GM03348 (cell line): Measurements from ENCODE around the gene SLC23A1.
"Not testable (repeated sequence)": the region's sequence is repeated elsewhere in the genome, so short reads cannot be mapped to it uniquely, and the experiment has no call there.

Experiments used
- DNase-seq: peaks from one replicate; pipeline ENCODE4 v3.0.0; 2012; ENCODE audit warnings: low spot score

SLC23A1 gene

DNA sequence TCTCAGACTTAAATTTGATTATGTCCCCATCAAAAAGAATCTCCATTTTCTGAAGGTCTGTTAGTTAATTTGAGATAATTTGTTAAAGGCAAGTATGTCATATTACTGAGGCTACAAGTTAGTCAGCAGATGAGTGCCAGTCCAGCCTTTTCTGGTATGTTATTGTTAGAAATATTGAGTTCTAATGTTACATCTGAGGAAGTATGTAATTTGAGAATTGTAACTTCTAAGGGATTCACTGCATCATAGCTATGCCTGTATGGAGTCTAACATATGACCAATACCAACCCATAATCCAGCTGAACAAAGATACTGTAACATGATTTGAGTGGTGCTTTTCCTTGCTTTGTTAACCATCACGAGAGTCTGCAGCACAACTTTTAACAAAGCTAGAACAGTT lies 13.9 kb downstream of the SLC23A1 start:
- peak; percentile 13 for DNase-seq

DNA sequence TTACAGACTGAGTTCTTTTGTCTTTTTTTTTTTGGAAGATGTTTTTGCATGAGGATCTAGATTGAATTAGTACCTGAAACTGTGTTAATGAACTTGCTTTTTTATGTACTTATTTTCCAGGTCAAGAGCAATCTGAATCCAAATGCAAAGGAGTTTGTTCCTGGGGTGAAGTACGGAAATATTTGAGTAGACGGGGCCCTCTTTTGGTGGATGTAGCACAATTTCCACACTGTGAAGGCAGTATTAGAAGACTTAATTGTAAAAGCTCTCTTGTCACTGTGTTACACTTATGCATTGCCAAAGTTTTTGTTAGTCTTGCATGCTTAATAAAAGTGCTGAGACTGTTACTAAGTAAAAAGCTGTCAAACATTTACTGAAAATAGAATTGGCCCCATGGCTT lies 14.5 kb downstream of the SLC23A1 start:
- DNase-seq: no peak

DNA sequence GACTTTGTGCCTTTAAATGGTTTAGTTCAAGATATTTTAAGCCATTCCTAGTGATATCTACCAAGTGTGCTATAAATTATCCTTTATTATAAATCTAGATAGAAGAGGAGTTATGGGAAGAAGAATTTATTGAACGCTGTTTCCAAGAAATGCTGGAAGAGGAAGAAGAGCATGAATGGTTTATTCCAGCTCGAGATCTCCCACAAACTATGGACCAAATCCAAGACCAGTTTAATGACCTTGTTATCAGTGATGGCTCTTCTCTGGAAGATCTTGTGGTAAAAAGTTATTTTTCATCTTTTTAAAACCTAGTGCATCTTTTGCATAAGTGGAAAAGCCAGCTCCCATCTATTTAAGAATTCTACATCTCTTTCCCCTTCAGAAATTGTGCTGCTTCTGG lies 18.6 kb downstream of the SLC23A1 start:
- no peak for DNase-seq

DNA sequence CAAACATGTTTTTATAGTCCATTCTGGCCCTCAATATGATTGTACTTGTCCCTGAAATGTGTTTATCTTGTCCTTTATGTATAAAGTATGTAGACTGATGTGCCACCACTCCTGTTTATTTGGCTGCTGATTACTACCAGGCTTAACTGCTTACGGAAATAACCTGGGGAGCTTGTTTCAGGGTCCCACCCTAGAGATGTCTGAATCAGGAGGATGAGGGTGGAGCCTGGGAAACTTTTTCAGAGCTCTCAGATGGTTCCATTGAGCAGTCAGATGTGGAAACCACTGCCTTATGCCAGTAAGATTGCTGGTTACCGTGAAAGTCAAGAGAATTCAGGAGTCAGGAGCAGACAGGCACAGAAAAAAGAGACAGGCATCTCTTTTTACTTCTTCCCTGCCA lies 19.2 kb downstream of the SLC23A1 start:
- no peak for DNase-seq

DNA sequence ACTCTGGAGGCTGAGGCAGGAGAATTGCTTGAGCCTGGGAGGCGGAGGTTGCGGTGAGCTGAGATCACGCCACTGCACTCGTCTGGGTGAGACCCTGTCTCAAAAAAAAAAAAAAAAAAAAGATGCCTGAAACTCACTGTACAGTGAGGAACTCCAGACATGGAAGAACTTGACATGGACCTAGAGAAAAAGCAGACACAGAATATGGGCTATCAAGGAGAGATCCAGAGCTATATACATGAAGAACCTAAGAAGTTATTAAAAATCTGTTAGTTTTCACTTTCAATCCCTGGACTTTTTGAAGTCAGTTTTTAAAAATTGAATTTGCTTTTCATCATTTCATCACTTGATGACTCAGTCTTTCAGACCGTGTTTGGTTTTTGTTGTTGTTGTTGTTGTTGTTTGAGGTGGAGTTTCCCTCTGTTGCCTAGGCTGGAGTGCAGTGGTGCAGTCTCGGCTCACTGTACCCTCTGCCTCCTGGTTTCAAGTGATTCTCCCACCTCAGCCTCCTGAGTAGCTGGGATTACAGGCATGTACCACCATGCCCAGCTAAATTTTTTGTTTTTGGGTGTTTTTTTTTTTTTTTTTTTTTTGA lies 21.2 kb downstream of the SLC23A1 start:
- no peak for DNase-seq

DNA sequence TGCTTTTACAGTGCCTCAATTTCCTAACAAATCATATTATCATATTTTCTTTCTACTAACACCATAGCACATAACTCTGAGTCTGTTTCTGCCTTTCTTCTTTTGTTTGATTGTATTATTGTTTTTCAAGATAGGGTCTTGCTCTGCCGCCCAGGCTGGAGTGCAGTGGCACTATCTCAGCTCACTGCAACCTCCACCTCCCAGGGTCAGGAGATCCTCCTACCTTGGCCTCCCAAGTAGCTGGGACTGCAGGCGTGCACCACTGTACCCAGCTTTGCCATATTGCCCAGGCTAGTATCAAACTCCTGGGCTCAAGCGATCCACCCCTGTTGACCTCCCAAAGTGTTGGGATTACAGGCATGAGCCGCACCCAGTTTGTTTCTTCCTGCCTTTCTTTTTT lies 22.7 kb downstream of the SLC23A1 start:
- no peak for DNase-seq

DNA sequence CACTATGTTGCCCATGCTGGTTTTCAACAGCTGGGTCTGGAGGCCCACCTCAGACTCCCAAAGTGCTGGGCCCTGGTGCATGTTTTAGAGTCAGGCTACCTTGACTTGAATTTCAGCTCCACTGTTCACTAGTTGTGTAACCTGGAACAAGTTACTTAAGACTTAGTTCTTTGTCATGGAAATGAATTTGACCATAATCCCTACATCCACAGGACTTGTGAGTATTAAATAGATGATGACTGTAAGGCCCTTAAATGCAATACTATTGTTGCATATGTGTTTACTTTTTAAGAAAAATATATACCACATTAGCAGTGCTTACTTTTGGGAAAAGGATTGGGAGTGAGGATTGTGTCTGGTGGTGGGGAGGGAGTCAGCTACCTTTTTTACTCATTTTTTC lies 25.0 kb downstream of the SLC23A1 start:
- no peak for DNase-seq

DNA sequence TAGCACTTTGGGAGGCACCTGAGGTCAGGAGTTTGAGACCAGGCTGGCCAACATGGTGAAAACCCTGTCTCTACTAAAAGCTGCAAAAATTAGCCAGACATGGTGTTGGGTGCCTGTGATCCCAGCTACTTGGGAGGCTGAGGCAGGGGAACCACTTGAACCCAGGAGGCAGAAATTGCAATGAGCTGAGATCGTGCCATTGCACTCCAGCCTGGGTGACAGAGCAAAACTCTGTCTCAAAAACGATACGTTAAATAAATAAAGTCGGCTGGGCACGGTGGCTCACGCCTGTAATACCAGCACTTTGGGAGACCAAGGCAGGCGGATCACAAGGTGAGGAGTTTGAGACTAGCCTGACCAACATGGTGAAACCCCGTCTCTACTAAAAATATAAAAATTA lies 27.2 kb downstream of the SLC23A1 start:
- DNase-seq: not testable (repeated sequence)

DNA sequence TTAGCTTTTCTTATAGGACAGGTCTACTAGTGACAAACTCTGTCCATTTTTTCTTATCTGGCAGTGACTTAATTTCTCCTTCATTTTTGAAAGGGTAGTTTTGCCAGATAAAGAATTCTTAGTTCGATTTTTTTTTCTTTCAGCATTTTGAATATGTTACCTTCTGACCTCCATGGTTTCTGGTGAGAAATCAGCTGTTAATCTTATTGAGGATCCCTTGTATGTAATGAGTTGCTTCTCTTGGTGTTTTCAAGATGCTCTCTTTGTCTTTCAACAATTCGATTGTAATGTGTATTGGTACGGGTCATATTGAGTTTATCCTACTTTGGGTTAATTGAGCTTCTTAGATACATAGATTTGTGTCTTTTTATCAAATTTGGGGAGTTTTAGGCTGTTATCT lies 28.9 kb downstream of the SLC23A1 start:
- no peak for DNase-seq

DNA sequence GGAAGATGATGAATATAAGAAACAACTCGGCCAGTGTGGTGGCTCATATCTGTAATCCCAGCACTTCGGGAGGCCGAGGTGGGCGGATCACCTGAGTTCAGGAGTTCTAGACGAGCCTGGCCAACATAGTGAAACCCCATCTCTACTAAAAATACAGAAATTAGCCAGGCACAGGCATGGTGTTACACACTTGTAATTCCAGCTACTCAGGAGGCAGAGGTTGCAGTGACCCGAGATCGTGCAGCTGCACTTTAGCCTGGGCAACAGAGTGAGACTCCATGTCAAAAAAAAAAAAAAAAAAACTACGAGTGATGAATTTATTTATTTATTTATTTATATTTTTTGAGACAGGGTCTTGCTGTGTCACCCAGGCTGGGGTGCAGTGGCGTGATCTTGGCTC lies 35.2 kb downstream of the SLC23A1 start:
- not testable (repeated sequence) for DNase-seq

DNA sequence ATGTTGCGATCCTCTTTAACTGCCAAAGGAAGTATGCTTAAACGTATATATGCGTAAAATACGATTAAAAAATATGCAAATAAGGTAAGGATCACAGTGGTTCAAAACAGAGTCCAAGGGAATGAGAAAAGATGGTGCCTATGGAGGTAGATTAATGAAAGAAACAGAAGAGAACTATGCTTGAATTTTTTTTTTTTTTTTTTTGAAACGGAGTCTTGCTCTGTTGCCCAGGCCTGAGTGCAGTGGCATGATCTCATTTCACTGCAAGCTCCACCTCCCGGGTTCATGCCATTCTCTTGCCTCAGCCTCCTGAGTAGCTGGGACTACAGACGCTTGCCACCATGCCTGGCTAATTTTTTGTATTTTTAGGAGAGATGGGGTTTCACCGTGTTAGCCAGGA lies 37.7 kb downstream of the SLC23A1 start:
- not testable (repeated sequence) for DNase-seq

DNA sequence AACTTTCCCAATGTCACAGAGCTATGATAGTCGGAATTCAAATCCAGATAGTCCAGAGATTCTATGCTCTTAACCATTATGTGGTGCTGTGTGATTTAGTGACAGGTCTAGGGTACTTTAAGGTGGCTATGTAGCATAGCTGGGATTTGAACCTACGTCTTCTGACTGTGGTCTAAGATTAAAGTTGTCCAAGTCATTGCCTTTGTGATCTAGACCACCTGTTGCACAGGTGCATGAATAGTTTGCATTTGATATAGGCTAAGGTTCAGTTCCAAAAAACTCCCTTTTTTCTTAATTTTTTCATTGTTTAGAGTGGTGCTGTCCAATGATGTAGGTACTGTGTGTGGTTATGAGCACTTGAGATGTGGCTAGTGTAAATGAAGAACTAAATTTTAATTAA lies 38.9 kb downstream of the SLC23A1 start:
- DNase-seq: no peak

DNA sequence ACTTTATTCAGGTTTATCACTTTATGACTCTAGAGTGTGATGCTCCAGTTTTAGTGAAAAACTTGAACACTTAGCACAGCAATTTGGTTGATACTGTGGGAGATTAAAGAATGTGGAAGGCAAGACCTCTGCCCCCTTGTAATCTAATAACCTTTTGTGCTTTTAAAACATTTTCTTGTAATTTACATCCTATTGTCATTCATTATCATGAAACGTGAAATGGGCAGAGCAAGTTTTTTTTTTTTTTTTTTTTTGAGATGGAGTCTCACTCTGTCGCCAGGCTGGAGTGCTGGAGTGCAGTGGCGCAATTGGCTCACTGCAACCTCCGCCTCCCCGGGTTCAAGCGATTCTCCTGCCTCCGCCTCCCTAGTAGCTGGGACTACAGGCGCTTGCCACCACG lies 39.6 kb downstream of the SLC23A1 start:
- DNase-seq: no peak

DNA sequence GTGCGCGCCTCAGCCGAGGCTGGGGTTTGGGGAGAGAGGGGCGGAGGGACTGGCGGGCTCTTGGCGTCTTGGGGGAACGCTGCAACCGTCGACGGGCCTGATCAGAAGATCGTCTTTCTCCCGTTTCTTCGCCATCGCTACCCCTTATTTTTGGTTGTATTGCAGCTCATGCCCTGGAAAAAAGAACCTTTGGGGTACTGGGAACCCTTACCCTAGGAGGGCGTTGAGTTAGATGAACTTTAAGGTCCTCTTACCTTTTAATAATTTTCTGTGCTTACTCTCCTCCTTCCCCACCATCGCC lies 40.7 kb downstream of the SLC23A1 start:
- no peak for DNase-seq

DNA sequence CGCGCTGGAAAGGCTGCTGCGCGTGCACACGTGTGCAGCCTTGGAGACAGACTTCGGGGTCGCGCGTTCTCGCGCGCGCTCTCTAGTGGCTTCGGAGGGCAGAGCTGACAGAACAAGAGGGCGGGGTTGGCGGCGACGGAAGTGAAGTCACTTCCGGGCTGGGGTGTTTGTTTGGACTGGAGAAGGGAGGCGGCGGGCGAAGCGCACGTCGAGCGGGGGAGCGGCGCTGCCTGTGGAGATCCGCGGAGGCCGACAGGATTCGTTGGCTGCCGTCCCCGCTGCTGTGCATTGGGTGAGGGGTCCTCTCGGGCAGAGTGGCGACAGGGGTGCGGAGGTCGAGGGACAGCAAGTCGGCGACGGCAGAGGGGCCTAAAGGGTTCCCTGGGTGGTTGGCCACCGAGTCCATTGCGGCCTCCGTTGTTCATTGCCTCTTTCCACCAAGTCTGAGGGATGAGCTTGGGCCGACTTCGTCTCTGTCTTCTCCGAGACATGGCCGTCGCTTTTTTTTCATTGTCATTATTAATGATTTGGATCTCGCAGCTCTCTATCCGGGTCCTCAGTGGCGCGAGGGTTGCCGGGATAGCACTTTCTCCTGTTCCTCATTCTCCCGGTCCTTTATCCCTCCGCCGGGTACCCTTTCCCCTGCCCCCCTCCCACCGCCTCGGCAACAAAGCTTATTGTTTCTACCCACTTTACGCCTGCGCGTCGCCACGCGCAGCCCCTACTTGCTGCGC lies 41.2 kb downstream of the SLC23A1 start, which contains the start of gene PAIP2:
Gene PAIP2 (plus strand): TSS at position 166 of the 734 bp plus-strand sequence. CDS start 21,931 bp downstream, outside the sequence.
- DNase-seq: peak; percentile 96

DNA sequence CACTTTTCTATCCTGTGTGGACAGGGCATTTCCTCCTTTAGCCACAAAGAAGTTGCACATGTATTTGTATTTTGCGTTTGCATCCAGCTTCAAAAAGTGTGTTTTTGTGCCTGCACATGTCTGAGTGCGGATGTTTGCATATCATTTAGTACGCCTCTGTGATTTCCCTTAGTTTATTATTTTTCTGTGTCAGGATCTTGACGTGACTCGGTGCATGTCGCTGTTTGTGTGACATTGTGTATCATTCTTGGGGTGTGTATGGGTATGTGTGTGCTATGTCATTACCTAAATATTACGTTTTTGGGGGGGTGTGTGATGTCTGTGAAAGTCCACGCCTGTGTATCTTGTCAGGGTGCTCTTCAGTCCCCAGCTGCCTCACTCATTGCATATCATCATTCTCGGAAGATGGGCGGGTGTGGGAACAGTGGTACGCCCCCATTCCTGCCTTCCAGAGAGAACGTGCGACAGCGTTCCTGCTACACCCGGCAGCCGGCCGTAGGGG lies 41.9 kb downstream of the SLC23A1 start:
- no peak for DNase-seq

DNA sequence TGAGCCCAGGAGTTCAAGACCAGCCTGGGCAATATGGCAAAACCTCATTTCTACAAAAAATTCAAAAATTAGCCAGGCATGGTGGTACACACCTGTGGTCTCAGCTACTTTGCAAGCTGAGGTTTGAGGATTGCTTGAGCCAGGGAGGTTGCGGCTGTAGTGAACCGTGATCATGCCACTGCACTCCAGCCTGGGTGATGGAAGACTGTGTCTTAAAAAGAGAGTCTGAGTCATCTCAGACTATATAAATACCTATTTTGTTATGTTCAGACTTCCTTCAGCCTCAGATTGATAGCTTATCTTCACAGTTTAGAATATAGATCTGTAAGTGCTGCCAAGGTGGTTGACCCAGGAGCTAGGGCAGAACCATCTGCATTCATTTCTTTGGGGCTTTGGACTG lies 43.0 kb downstream of the SLC23A1 start:
- no peak for DNase-seq

DNA sequence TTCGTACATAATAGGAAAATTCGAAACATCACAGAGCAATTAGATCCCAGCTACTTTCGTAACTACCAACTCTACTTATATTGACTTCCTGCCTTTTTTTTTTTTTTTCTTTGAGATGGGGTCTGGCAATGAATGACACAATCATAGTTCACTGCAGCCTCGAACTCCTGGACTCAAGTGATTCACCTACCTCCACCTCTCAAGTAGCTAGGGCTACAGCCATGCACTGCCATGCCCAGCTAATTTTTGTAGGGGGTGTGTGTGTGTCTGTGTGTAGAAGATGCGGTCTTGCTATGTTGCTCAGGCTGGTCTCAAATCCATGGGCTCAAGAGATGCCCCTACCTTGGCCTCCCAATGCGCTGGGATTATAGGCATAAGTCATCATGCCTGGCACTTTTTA lies 47.3 kb downstream of the SLC23A1 start:
- no peak for DNase-seq
